Omental fat pad (tissue), 4 donors: ENCODE measurements around the gene ZFTA. TPM values are rescaled to one million over a fixed set of nuclear protein-coding genes. Genes with fewer than 3 reads are reported as not detected.

Experiments used
- ATAC-seq: fragments of 150-250 bp; one replicate; pipeline ENCODE4 v1.9.1; 2016; ENCODE audit warnings: mild to moderate bottlenecking, moderate library complexity; ENCODE audit not compliant: low FRiP score
- DNase-seq: peaks from one replicate; pipeline ENCODE4 v3.0.0-alpha.2; 2019; ENCODE audit warnings: low spot score
- total RNA-seq, 4 donors: library from RNA; depleted of rRNA; stranded (reverse); fragments of >200 nt; gene quantifications; one replicate each; pipeline ENCODE4 v1.1.0, GENCODE V29; 2016
- TF ChIP-seq, protein P1 (sequence below), 3 donors: fragments of 450-650 bp; IDR thresholded peaks; one replicate each; pipeline ENCODE4 v1.5.1; 2016 to 2017; ENCODE audit warnings: antibody characterized with exemption in 3 of 3, mild to moderate bottlenecking in 3 of 3, moderate library complexity in 2 of 3

Gene ZFTA
- total RNA-seq, 4 donors from 2014 or later: 10.7 to 18.3 (median 15.6) TPM

DNA sequence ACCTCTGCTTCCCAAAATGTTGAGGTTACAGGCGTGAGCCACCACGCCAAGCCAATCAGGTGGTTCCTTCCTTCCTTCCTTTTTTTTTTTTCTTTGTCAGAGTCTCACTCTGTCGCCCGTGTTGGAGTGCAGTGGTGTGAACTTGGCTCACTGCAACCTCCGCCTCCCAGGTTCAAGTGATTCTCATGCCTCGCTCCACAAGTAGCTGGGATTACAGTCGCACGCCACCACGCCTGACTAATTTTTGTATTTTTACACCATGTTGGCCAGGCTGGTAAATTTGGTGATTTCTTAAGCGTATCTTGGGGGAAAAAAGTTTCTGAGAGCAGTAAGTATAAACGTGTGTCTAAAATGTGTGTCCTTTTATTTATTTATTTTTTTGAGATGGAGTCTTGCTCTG, 26.5 kb upstream of the ZFTA start:
- no peak for ATAC-seq

DNA sequence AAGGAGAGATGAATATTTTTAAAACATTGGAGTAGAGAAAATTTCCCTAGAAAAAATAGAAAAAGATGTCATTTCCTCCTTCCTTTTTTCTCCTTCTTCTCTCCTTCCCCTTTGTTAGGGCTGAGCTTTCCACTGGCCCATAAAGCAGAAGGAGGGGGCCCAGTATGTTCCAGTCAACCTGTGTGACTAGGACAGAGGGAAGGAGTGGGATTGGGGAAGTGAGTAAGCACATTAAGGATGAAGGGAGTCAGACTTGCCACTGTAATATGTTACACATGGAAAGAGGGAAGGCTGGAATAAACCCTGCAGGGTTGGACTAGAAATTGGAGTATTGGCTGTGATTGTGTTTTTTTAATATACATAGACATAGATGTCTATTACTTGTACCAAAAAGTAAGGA, 24.6 kb upstream of the ZFTA start:
- TF ChIP-seq, protein P1, sequence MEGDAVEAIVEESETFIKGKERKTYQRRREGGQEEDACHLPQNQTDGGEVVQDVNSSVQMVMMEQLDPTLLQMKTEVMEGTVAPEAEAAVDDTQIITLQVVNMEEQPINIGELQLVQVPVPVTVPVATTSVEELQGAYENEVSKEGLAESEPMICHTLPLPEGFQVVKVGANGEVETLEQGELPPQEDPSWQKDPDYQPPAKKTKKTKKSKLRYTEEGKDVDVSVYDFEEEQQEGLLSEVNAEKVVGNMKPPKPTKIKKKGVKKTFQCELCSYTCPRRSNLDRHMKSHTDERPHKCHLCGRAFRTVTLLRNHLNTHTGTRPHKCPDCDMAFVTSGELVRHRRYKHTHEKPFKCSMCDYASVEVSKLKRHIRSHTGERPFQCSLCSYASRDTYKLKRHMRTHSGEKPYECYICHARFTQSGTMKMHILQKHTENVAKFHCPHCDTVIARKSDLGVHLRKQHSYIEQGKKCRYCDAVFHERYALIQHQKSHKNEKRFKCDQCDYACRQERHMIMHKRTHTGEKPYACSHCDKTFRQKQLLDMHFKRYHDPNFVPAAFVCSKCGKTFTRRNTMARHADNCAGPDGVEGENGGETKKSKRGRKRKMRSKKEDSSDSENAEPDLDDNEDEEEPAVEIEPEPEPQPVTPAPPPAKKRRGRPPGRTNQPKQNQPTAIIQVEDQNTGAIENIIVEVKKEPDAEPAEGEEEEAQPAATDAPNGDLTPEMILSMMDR (IDR thresholded peaks at IDR 0.05): no peak
- no peak for ATAC-seq
- DNase-seq: no peak

More for the DNA sequence above, 26.5 kb upstream of the ZFTA start:
- no peak for DNase-seq
- TF ChIP-seq, protein P1 (IDR thresholded peaks at IDR 0.05): no peak

DNA sequence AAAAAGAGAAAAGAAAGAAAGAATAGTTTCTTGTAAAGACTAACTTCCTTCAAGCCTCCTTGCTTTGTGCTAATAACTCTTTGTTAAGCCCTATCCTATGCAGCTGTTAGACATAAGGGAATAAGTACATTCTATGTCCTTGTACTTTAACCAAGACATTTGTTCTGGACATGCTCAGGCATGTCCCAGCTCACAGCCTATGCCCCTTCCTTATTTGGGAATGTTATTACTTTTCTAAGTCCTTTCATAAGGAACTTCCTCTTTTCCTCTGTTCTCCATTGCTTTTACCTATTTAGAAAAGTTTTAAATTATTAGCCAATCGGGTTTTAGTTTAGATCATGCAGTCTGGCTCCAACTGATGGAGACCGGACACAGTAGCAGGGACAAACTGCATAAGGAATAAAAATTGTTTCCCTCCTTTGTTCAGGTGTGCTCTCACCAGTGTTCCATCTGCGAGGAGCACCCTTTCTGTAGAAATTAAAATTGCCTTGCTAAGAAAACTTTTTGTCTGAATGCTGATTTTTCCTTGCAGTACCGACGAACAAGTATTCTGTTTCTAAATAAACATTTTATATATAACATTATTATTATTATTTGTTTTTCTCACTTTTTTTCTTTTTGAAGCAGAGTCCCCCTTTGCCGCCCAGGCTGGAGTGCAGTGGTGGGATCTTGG, 23.1 kb upstream of the ZFTA start:
- no peak for ATAC-seq
- no peak for DNase-seq
- TF ChIP-seq, protein P1 (IDR thresholded peaks at IDR 0.05): no peak

DNA sequence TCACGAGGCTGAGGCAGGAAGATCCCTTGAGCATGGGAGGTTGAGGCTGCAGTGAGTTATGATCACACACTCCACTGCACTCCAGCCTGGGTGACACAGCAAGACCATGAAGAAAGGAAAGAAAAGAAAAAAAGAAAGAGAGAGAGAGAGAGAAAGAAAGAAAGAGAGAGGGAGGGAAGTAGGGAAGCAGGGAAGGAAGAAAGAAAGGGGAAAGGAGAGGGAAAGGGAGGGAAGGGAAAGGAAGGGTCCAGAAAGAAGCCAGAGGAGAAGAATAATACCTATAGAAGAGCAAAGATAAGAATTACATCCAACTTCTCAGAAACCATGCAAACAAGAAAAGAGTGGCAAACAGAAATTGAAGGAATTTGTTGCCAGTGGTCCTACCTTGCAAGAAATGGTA, 17.2 kb upstream of the ZFTA start:
- no peak for ATAC-seq
- no peak for DNase-seq
- TF ChIP-seq, protein P1 (IDR thresholded peaks at IDR 0.05): no peak

DNA sequence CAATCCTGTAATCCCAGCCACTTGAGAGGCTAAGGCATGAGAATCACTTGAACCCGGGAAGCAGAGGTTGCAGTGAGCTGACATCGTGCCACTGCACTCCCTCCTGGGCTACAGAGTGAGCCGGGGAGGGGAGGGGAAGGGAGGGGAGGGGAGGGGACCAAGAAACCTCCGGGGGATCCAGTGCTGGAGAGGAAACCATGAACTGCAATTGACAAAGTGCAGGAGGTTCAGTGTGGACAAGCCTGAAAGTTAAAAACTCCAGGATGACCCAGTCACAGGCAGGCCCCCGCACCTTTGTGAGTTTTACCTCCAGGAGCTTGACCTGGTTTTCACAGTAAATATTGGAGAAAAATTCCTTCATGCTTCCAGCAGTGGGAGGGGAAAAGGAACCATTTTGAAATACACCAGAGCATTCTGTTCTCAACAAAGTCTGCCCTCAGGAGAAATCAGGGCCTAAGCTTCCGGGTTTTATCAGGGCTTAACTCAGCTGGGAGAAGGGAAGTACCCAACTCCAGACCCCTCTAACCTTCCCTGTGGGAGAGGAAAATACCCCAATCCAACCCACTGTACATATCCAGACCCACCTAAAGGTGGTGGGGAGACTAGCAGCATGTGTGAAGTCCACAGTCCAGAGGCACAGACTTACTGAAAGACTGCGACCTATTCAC, 15.5 kb upstream of the ZFTA start:
- DNase-seq (no peak), ATAC-seq (no peak)
- TF ChIP-seq, protein P1 (IDR thresholded peaks at IDR 0.05): no peak

DNA sequence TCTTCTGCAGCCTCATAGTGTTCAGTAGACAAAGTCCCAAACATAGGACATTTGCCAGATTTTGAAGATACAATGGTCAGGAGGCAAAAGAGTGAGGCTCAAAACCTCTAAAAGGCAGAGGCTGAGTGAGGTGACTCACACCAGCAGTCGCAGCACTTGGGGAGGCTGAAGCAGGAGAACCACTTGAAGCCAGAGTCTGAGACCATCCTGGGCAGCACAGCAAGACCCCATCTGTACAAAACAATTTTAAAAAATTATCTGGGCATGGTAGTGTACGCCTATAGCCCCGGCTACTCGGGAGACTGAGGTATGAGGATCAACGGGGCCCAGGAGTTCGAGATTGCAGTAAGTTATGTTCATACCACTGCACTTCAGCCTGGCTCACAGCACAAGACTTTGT, 14.2 kb upstream of the ZFTA start:
- ATAC-seq: no peak
- TF ChIP-seq, protein P1 (IDR thresholded peaks at IDR 0.05): no peak
- DNase-seq: no peak

DNA sequence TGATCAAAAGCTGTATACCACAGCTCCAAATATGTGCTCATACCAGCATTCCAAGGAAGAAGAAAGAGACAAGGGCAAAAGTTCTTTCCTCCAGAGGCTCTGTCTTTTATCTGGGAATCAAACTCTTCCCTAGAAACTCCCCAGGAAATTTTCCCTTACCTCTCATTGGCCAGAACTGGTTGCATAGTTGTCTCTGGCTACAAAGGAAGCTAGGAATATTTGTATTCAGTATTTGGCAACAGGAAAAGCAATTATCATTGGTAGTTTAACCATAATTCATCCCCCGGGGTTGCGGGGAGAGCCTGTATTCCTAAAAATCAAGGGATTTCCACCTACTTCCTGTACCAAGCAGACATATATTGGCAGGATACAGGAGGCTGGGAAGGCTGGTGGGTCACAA, 10.5 kb upstream of the ZFTA start:
- ATAC-seq (no peak), DNase-seq (no peak)
- TF ChIP-seq, protein P1 (IDR thresholded peaks at IDR 0.05): no peak
